Measurements from ENCODE around the gene NINJ2. TPM values are rescaled to one million over a fixed set of nuclear protein-coding genes. Genes with fewer than 3 reads are reported as not detected.

The NINJ2 gene
- polyA plus RNA-seq, 2 of the 4 experiments (the other 2 are of a cell fraction) = 0.76 to 1.2 TPM

- FAIRE-seq = no peak
Observed at GRCh38 chr12:685388-685787, 22.1 kb upstream of the NINJ2 start.

GRCh38 chr12:684416-684815 is 21.2 kb upstream of the NINJ2 start:
- no peak for TF ChIP-seq FOXS1 (CRISPR knock-in tag; IDR thresholded peaks at IDR 0.05)
- TF ChIP-seq RAD21 (conservative IDR thresholded peaks at IDR 0.05 in 1 of 2, IDR thresholded peaks at IDR 0.05 in 1 of 2) = no peak
- TF ChIP-seq HDAC2 (IDR thresholded peaks at IDR 0.05) = no peak
- TF ChIP-seq ATOH8 (CRISPR knock-in tag; IDR thresholded peaks at IDR 0.05; ENCODE audit: low read depth) = no peak
- TF ChIP-seq POLR2A (IDR thresholded peaks at IDR 0.05; ENCODE audit: low read length) = no peak
- TF ChIP-seq JUN (IDR thresholded peaks at IDR 0.05) = no peak
- TF ChIP-seq CHD4 (IDR thresholded peaks at IDR 0.05; ENCODE audit: borderline replicate concordance) = no peak
- no peak for TF ChIP-seq JUNB (IDR thresholded peaks at IDR 0.05)
- TF ChIP-seq USF2 (IDR thresholded peaks at IDR 0.05) = no peak
- TF ChIP-seq ZC3H11A (IDR thresholded peaks at IDR 0.05) = no peak
- no peak for TF ChIP-seq BHLHE40 (IDR thresholded peaks at IDR 0.05; ENCODE audit: low read depth, low read length)
- H3K4me1 ChIP-seq = 0 out of 3 replicates have a peak, but pooled peaks cover 3% of the 10 kb centered on the region
- no peak for ATAC-seq
- WGBS (ENCODE audit: missing lambda C conversion rate) = 72% methylated on average over 4 of the region's 4 CpGs
- no peak for DNase-seq (ENCODE audit: low read depth in 1 of 2, low spot score in 1 of 2)
- no peaks in the 10 kb centered on the region for H3K9me3 ChIP-seq
- H3K4me2 ChIP-seq = no peak overlapping the region
- no peak overlapping the region for H3K4me3 ChIP-seq
- FAIRE-seq = no peak
- no peak overlapping the region for H3K27ac ChIP-seq
- ChIA-PET CTCF (no interaction called here), POLR2A (no interaction called here)

More at GRCh38 chr12:685388-685787, 22.1 kb upstream of the NINJ2 start:
- no peak overlapping the region for H3K27ac ChIP-seq
- ChIA-PET CTCF (interaction anchor here (0.6 to 2.1 kb wide), 3 partner anchors 12 to 66 kb away, joined by 5 to 10 read pairs (median 6); no protein-coding TSS in a partner anchor), POLR2A (no interaction called here)
- peak; percentile 34 to 61; a peak in 3 of 6 replicates for ATAC-seq
- H3K4me3 ChIP-seq = no peak overlapping the region
- H3K4me2 ChIP-seq = no peak overlapping the region
- no peak for TF ChIP-seq KDM1A (IDR thresholded peaks at IDR 0.05; ENCODE audit: low read depth)
- TF ChIP-seq EHMT2 (IDR thresholded peaks at IDR 0.05; ENCODE audit: low read depth) = no peak
- TF ChIP-seq SREBF2 (IDR thresholded peaks at IDR 0.05) = no peak
- TF ChIP-seq HES2 (IDR thresholded peaks at IDR 0.05) = no peak
- TF ChIP-seq MAFK (IDR thresholded peaks at IDR 0.05; ENCODE audit: partially characterized antibody) = no peak
- no peak for TF ChIP-seq RNF2 (IDR thresholded peaks at IDR 0.05; ENCODE audit: borderline replicate concordance, low read depth)
- no peak for TF ChIP-seq PBX3 (IDR thresholded peaks at IDR 0.05)
- no peak for TF ChIP-seq ELK1 (IDR thresholded peaks at IDR 0.05; ENCODE audit: low read depth, low read length)
- no peak for TF ChIP-seq NFE2L2 (conservative IDR thresholded peaks at IDR 0.05; ENCODE audit: low read length)
- TF ChIP-seq ATOH8 (CRISPR knock-in tag; IDR thresholded peaks at IDR 0.05; ENCODE audit: low read depth) = no peak
- TF ChIP-seq JUN (IDR thresholded peaks at IDR 0.05) = no peak
- TF ChIP-seq REST (IDR thresholded peaks at IDR 0.05) = no peak
- WGBS (ENCODE audit: missing lambda C conversion rate) = 26% methylated on average over 3 of the region's 3 CpGs
- H3K9me3 ChIP-seq = no peaks in the 10 kb centered on the region
- peak in 1 of 2 experiments; percentile 42 for DNase-seq (ENCODE audit: low read depth in 1 of 2, low spot score in 1 of 2)
- H3K4me1 ChIP-seq = 0 out of 3 replicates have a peak, but pooled peaks cover 3% of the 10 kb centered on the region

Measured in A549 (cell line).